Lung (tissue), 12 donors: Measurements from ENCODE around the gene IGFN1. TPM values are rescaled to one million over a fixed set of nuclear protein-coding genes. Genes with fewer than 3 reads are reported as not detected.

Experiments used
- ATAC-seq: fragments of 200-7000 bp; cut with Tn5 transposase; one replicate; pipeline ENCODE4 v1.9.1; 2020; ENCODE audit warnings: moderate number of reproducible peaks; ENCODE audit not compliant: insufficient read depth, low FRiP score
- DNase-seq, 3 donors: peaks; one replicate each; pipeline ENCODE4 v3.0.0-alpha.2; 2013 to 2017
- H3K27ac ChIP-seq, 2 donors: one replicate each; pipeline ENCODE4 v1.5.1; 2013; ENCODE audit warnings: mild to moderate bottlenecking in 2 of 2, moderate library complexity in 2 of 2, control low read depth in 1 of 2, inconsistent platforms in 1 of 2, low read depth in 1 of 2, low read length in 1 of 2
- H3K27me3 ChIP-seq, 3 donors: one replicate each; pipeline ENCODE4 v1.5.1; 2013; ENCODE audit warnings: low read length in 2 of 3; ENCODE audit not compliant: control insufficient read depth in 3 of 3, insufficient read depth in 3 of 3
- H3K36me3 ChIP-seq, 4 donors: one replicate each; pipeline ENCODE4 v1.5.1; 2013; ENCODE audit warnings: low read length in 4 of 4, mild to moderate bottlenecking in 1 of 4, moderate library complexity in 1 of 4; ENCODE audit not compliant: control insufficient read depth in 4 of 4, insufficient read depth in 4 of 4
- H3K4me1 ChIP-seq, 5 donors: one replicate each; pipeline ENCODE4 v1.5.1; 2013; ENCODE audit warnings: low read length in 5 of 5, mild to moderate bottlenecking in 2 of 5, moderate library complexity in 1 of 5; ENCODE audit not compliant: control insufficient read depth in 5 of 5, insufficient read depth in 5 of 5
- H3K4me3 ChIP-seq: one replicate; pipeline ENCODE4 v1.5.1; 2013; ENCODE audit warnings: mild to moderate bottlenecking, control low read depth, moderate library complexity
- H3K9ac ChIP-seq, 2 donors: one replicate each; pipeline ENCODE4 v1.5.1; 2013; ENCODE audit warnings: low read length in 2 of 2, control low read depth in 1 of 2; ENCODE audit not compliant: insufficient read depth in 1 of 2
- H3K9me3 ChIP-seq, 4 donors: one replicate each; pipeline ENCODE4 v1.5.1; 2013; ENCODE audit warnings: low read length in 3 of 4, mild to moderate bottlenecking in 1 of 4, moderate library complexity in 1 of 4; ENCODE audit not compliant: control insufficient read depth in 4 of 4, insufficient read depth in 3 of 4
- CTCF ChIP-seq: IDR thresholded peaks from 2 replicates; pipeline ENCODE4 v1.5.1; 2012; ENCODE audit warnings: mild to moderate bottlenecking; ENCODE audit errors: control extremely low read depth, extremely low read depth
- whole genome bisulfite sequencing, 2 donors: extraction: QIAGEN DNeasy Blood & Tissue Kit; methylation state at CpG; one replicate each; pipeline ENCODE4 v1.1.7; 2013; 5-methylcytosine and 5-hydroxymethylcytosine counted together
- polyA plus RNA-seq, 2 donors: library from polyadenylated mRNA; stranded (reverse); fragments of 200-250 nt; gene quantifications; one replicate each; pipeline ENCODE4 v1.2.1, GENCODE V29; 2013
- total RNA-seq, 2 donors: library from RNA; depleted of rRNA in 1 of 2; stranded (reverse); fragments of >200 nt in 1 of 2; gene quantifications; one replicate each; pipeline ENCODE4 v1.2.1, GENCODE V29; 2014 to 2021
- donor health status: control.
- donor health status: control.
- donor health status: Bipolar disorder and iron deficiency.
- donor health status: healthy.
- donor health status: DM: yes; HTN: yes; CAD: no.

Gene IGFN1
- total and polyA plus RNA-seq, 4 donors = 0.25 to 3.6 (median 1.5) TPM

DNA sequence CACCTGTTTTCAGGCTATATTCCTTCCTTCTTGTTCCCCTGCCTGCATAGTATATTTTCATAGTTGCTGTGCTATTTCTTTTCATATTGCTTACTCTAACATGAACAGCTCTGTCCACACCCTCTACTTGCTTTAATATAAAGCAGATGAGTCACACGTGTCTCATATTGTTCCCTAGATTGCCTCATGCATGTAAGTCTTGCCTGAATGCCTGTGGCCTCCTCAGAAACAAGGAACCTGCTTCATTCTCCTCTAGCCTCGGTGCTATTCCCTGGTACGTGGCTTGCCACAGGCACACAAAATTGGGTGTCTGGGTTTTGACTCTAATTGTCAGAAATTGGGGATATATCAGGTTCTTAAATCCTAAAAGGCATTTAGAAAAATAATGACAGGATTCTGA lies 76.2 kb downstream of the IGFN1 start:
- TF ChIP-seq CTCF = no peak
- Histone ChIP-seq H3K9ac (no peak overlapping the region), H3K4me1 (peaks cover 0 to 9% (median 3%) of the 10 kb centered on the region in 5 donors), H3K9me3 (no peaks in the 10 kb centered on the region), H3K36me3 (no peaks in the 10 kb centered on the region), H3K27ac (no peak overlapping the region), H3K4me3 (no peak overlapping the region), H3K27me3 (peaks cover 0 to 2% (median 2%) of the 10 kb centered on the region in 3 donors)
- DNase-seq (no peak), ATAC-seq (peak; percentile 55)
- 36 to 59% methylated on average over 3 of the region's 3 CpGs for WGBS, 2 donors

GRCh38 chr1:201267481-201268229 lies 77.0 kb downstream of the IGFN1 start:
- peaks cover 0 to 9% (median 3%) of the 10 kb centered on the region in 5 donors for H3K4me1 ChIP-seq
- no peak for TF ChIP-seq CTCF
- H3K27ac ChIP-seq = no peak overlapping the region
- ATAC-seq = no peak
- no peaks in the 10 kb centered on the region for H3K9me3 ChIP-seq
- no peak overlapping the region for H3K9ac ChIP-seq
- H3K4me3 ChIP-seq = no peak overlapping the region
- no peak for DNase-seq
- WGBS, 2 donors = 86 to 87% methylated on average over 14 of the region's 14 CpGs
- H3K36me3 ChIP-seq = no peaks in the 10 kb centered on the region
- peaks cover 0 to 2% (median 2%) of the 10 kb centered on the region in 3 donors for H3K27me3 ChIP-seq

GRCh38 chr1:201268604-201269151 lies 78.1 kb downstream of the IGFN1 start:
- H3K27ac ChIP-seq = no peak overlapping the region
- WGBS, 2 donors = 58 to 65% methylated on average over 12 of the region's 12 CpGs
- no peak overlapping the region for H3K9ac ChIP-seq
- TF ChIP-seq CTCF = no peak
- no peaks in the 10 kb centered on the region for H3K9me3 ChIP-seq
- DNase-seq (peak; percentile 71 to 83 (median 72)), ATAC-seq (peak; percentile 45)
- H3K36me3 ChIP-seq = no peaks in the 10 kb centered on the region
- H3K4me1 ChIP-seq = peaks cover 0 to 9% (median 3%) of the 10 kb centered on the region in 5 donors
- peaks cover 0 to 2% (median 2%) of the 10 kb centered on the region in 3 donors for H3K27me3 ChIP-seq
- no peak overlapping the region for H3K4me3 ChIP-seq
